Trophoblast cell (in vitro differentiated cells and primary cell): ENCODE measurements around the gene MFSD11.
"Not testable (repeated sequence)": the region's sequence is repeated elsewhere in the genome, so short reads cannot be mapped to it uniquely, and the experiment has no call there.

ENCODE experiments used
- DNase-seq, 2 donors: peaks; one replicate each; pipeline ENCODE4 v3.0.0-alpha.2; 2016
- H2AFZ ChIP-seq: 2 replicates; pipeline ENCODE4 v1.6.1; 2013; ENCODE audit warnings: low read length, moderate library complexity, mild to moderate bottlenecking; ENCODE audit not compliant: insufficient read depth, poor library complexity
- H2AK5ac ChIP-seq: 2 replicates; pipeline ENCODE4 v1.6.1; 2013; ENCODE audit warnings: mild to moderate bottlenecking, low read length
- H2BK120ac ChIP-seq: 2 replicates; pipeline ENCODE4 v1.6.1; 2013; ENCODE audit warnings: low read length, mild to moderate bottlenecking, moderate library complexity; ENCODE audit not compliant: insufficient read depth, poor library complexity
- H2BK12ac ChIP-seq: 2 replicates; pipeline ENCODE4 v1.6.1; 2013; ENCODE audit warnings: mild to moderate bottlenecking, low read length, moderate library complexity
- H2BK5ac ChIP-seq: 2 replicates; pipeline ENCODE4 v1.6.1; 2013; ENCODE audit warnings: low read length, low read depth, moderate library complexity, mild to moderate bottlenecking; ENCODE audit not compliant: poor library complexity
- H3K14ac ChIP-seq: 2 replicates; pipeline ENCODE4 v1.6.1; 2013; ENCODE audit warnings: mild to moderate bottlenecking, low read length
- H3K18ac ChIP-seq: 2 replicates; pipeline ENCODE4 v1.6.1; 2013; ENCODE audit warnings: mild to moderate bottlenecking, low read length
- H3K23ac ChIP-seq: 2 replicates; pipeline ENCODE4 v1.6.1; 2013; ENCODE audit warnings: low read length
- H3K27ac ChIP-seq: 2 replicates; pipeline ENCODE4 v1.5.1; 2013; ENCODE audit warnings: low read depth, mild to moderate bottlenecking, inconsistent platforms, low read length, moderate library complexity
- H3K27me3 ChIP-seq: 2 replicates; pipeline ENCODE4 v1.6.1; 2013; ENCODE audit warnings: inconsistent platforms, mild to moderate bottlenecking, low read length, moderate library complexity; ENCODE audit not compliant: insufficient read depth
- H3K36me3 ChIP-seq, 2 experiments: 1 replicate in 1 of 2; 2 replicates in 1 of 2; pipeline ENCODE4 v1.6.1; 2013; ENCODE audit warnings: low read length in 2 of 2, mild to moderate bottlenecking in 2 of 2, moderate library complexity in 1 of 2; ENCODE audit not compliant: insufficient read depth in 2 of 2, control insufficient read depth in 1 of 2
- H3K4ac ChIP-seq: 2 replicates; pipeline ENCODE4 v1.6.1; 2013; ENCODE audit warnings: low read depth, mild to moderate bottlenecking, low read length, moderate library complexity
- H3K4me1 ChIP-seq, 2 experiments: 1 replicate in 1 of 2; 2 replicates in 1 of 2; pipeline ENCODE4 v1.6.1; 2013; ENCODE audit warnings: low read length in 2 of 2, mild to moderate bottlenecking in 2 of 2, moderate library complexity in 1 of 2; ENCODE audit not compliant: insufficient read depth in 2 of 2, control insufficient read depth in 1 of 2
- H3K4me2 ChIP-seq: 2 replicates; pipeline ENCODE4 v1.6.1; 2013; ENCODE audit warnings: inconsistent platforms, mild to moderate bottlenecking, low read length, moderate library complexity
- H3K4me3 ChIP-seq: 2 replicates; pipeline ENCODE4 v1.5.1; 2013; ENCODE audit warnings: mild to moderate bottlenecking, low read depth, low read length, inconsistent platforms
- H3K79me1 ChIP-seq: one replicate; pipeline ENCODE4 v1.6.1; 2013; ENCODE audit warnings: low read length
- H3K79me2 ChIP-seq: 2 replicates; pipeline ENCODE4 v1.6.1; 2013; ENCODE audit warnings: low read length, mild to moderate bottlenecking; ENCODE audit not compliant: control insufficient read depth, insufficient read depth, poor library complexity
- H3K9ac ChIP-seq: 2 replicates; pipeline ENCODE4 v1.6.1; 2013; ENCODE audit warnings: mild to moderate bottlenecking, low read length
- H3K9me3 ChIP-seq: 2 replicates; pipeline ENCODE4 v1.6.1; 2013; ENCODE audit warnings: low read depth, mild to moderate bottlenecking, control low read depth, inconsistent platforms, low read length; ENCODE audit not compliant: insufficient read depth
- H4K12ac ChIP-seq: 2 replicates; pipeline ENCODE4 v1.6.1; 2013; ENCODE audit warnings: low read depth, mild to moderate bottlenecking, low read length, moderate library complexity
- H4K8ac ChIP-seq: 2 replicates; pipeline ENCODE4 v1.6.1; 2013; ENCODE audit warnings: low read depth, mild to moderate bottlenecking, low read length, moderate library complexity
- H4K91ac ChIP-seq: one replicate; pipeline ENCODE4 v1.6.1; 2013; ENCODE audit warnings: low read depth, mild to moderate bottlenecking, low read length, moderate library complexity
- WGBS: extraction: QIAGEN DNeasy Blood & Tissue Kit; methylation state at CpG from one replicate; pipeline ENCODE4 v1.1.7; 2013; ENCODE audit warnings: missing lambda C conversion rate; ENCODE audit not compliant: insufficient read length, insufficient coverage; ENCODE audit errors: extremely low coverage; 5-methylcytosine and 5-hydroxymethylcytosine counted together

MFSD11 gene

GRCh38 chr17:76737082-76737675 lies 740 bp upstream of the MFSD11 start, which contains the start of gene SRSF2:
TSS of gene SRSF2 (minus strand) at chr17:76737331. CDS start at chr17:76737160, 171 bp downstream.
- Histone ChIP-seq H3K18ac (peak within 1 kb of the TSS; percentile 99), H3K9ac (peak within 1 kb of the TSS; percentile 96), H3K27me3 (no peaks in the 10 kb centered on the region), H3K36me3 (peaks cover 10 to 22% of the 10 kb centered on the region in 2 experiments), H3K79me2 (peaks cover 18% of the 10 kb centered on the region), H3K23ac (no peak within 1 kb of the TSS), H3K4me2 (peak within 1 kb of the TSS; percentile 92), H4K8ac (peak within 1 kb of the TSS; percentile 99), H3K9me3 (no peaks in the 10 kb centered on the region), H2AFZ (peak within 1 kb of the TSS; percentile 77), H3K4ac (peak within 1 kb of the TSS; percentile 96), H2AK5ac (peak within 1 kb of the TSS; percentile 99), H2BK12ac (peak within 1 kb of the TSS; percentile 67), H3K4me1 (peaks cover 0 to 2% of the 10 kb centered on the region in 2 experiments), H4K12ac (peak within 1 kb of the TSS; percentile 96), H3K14ac (peak within 1 kb of the TSS; percentile 100), H3K27ac (peak within 1 kb of the TSS; percentile 99), H2BK120ac (peak within 1 kb of the TSS; percentile 98), H3K4me3 (peak within 1 kb of the TSS; percentile 97), H4K91ac (peak within 1 kb of the TSS; percentile 99), H2BK5ac (peak within 1 kb of the TSS; percentile 99), H3K79me1 (peaks cover 17% of the 10 kb centered on the region)
- peak; percentile 97 to 99 for DNase-seq
- no CpG with 5 or more reads among the region's 60 CpGs for WGBS

- H3K36me3 ChIP-seq: peaks cover 8 to 16% of the 10 kb centered on the region in 2 experiments
- H3K4me1 ChIP-seq: peaks cover 0 to 2% of the 10 kb centered on the region in 2 experiments
- H2AFZ ChIP-seq: no peak overlapping the region
- H2AK5ac ChIP-seq: no peak overlapping the region
- no CpG with 5 or more reads among the region's 7 CpGs for WGBS
- H2BK120ac ChIP-seq: no peak overlapping the region
- peak overlapping the region; percentile 99 for H3K27ac ChIP-seq
- DNase-seq: no peak
- no peak overlapping the region for H3K4ac ChIP-seq
- peaks cover 17% of the 10 kb centered on the region for H3K79me1 ChIP-seq
- peaks cover 18% of the 10 kb centered on the region for H3K79me2 ChIP-seq
- no peak overlapping the region for H4K8ac ChIP-seq
- H3K9ac ChIP-seq: peak overlapping the region; percentile 82
- no peaks in the 10 kb centered on the region for H3K9me3 ChIP-seq
- H3K4me2 ChIP-seq: peak overlapping the region; percentile 92
- no peak overlapping the region for H3K18ac ChIP-seq
- H2BK12ac ChIP-seq: no peak overlapping the region
- H4K12ac ChIP-seq: no peak overlapping the region
- no peak overlapping the region for H3K4me3 ChIP-seq
- no peaks in the 10 kb centered on the region for H3K27me3 ChIP-seq
- H4K91ac ChIP-seq: no peak overlapping the region
- H2BK5ac ChIP-seq: peak overlapping the region; percentile 55
- H3K23ac ChIP-seq: no peak overlapping the region
- no peak overlapping the region for H3K14ac ChIP-seq
These were observed 540 bp downstream of the MFSD11 start for GRCh38 chr17:76738468-76738850.

- not testable (repeated sequence) for H4K8ac ChIP-seq, H3K14ac ChIP-seq, H4K12ac ChIP-seq, H2AK5ac ChIP-seq, H3K27ac ChIP-seq, H2BK12ac ChIP-seq, DNase-seq, H4K91ac ChIP-seq, H3K9me3 ChIP-seq, H3K23ac ChIP-seq, H3K27me3 ChIP-seq, H2BK5ac ChIP-seq, H3K4me2 ChIP-seq, H3K9ac ChIP-seq, H2AFZ ChIP-seq, H3K18ac ChIP-seq, H3K4me1 ChIP-seq, H2BK120ac ChIP-seq, H3K4me3 ChIP-seq
- H3K79me2 ChIP-seq: peaks cover 18% of the 10 kb centered on the region
- peaks cover 7 to 13% of the 10 kb centered on the region in 2 experiments for H3K36me3 ChIP-seq
- peak overlapping the region; percentile 60 for H3K4ac ChIP-seq
- H3K79me1 ChIP-seq: peaks cover 17% of the 10 kb centered on the region
- WGBS: no CpG with 5 or more reads among the region's 17 CpGs
These were observed 1.7 kb downstream of the MFSD11 start for GRCh38 chr17:76739568-76740115.

- WGBS: no CpG with 5 or more reads among the region's 5 CpGs
- no peak overlapping the region for H2BK5ac ChIP-seq
These were observed 2.6 kb downstream of the MFSD11 start for GRCh38 chr17:76740329-76741118.

More at GRCh38 chr17:76740329-76741118, 2.6 kb downstream of the MFSD11 start:
- no peak for DNase-seq
- no peak overlapping the region for H2AFZ ChIP-seq
- peaks cover 17% of the 10 kb centered on the region for H3K79me1 ChIP-seq
- H3K36me3 ChIP-seq: peaks cover 8 to 16% of the 10 kb centered on the region in 2 experiments
- no peak overlapping the region for H2AK5ac ChIP-seq
- H3K4me2 ChIP-seq: no peak overlapping the region
- no peak overlapping the region for H4K8ac ChIP-seq
- H3K27me3 ChIP-seq: no peaks in the 10 kb centered on the region
- no peak overlapping the region for H2BK12ac ChIP-seq
- H2BK120ac ChIP-seq: no peak overlapping the region
- H3K9me3 ChIP-seq: no peaks in the 10 kb centered on the region
- H3K4ac ChIP-seq: no peak overlapping the region
- no peaks in the 10 kb centered on the region for H3K4me1 ChIP-seq
- no peak overlapping the region for H3K18ac ChIP-seq
- H3K9ac ChIP-seq: no peak overlapping the region
- H4K91ac ChIP-seq: no peak overlapping the region
- no peak overlapping the region for H3K23ac ChIP-seq
- no peak overlapping the region for H3K27ac ChIP-seq
- peaks cover 18% of the 10 kb centered on the region for H3K79me2 ChIP-seq
- no peak overlapping the region for H3K4me3 ChIP-seq
- H4K12ac ChIP-seq: no peak overlapping the region
- no peak overlapping the region for H3K14ac ChIP-seq
